GM21528 (cell line): ENCODE results near the gene FRZB.

Experiments
- ATAC-seq: cut with Tn5 transposase; IDR thresholded peaks from one replicate; pipeline ENCODE4 v1.9.1; 2021; ENCODE audit warnings: mild to moderate bottlenecking, moderate library complexity; ENCODE audit not compliant: unreplicated experiment, low FRiP score

Gene FRZB

DNA sequence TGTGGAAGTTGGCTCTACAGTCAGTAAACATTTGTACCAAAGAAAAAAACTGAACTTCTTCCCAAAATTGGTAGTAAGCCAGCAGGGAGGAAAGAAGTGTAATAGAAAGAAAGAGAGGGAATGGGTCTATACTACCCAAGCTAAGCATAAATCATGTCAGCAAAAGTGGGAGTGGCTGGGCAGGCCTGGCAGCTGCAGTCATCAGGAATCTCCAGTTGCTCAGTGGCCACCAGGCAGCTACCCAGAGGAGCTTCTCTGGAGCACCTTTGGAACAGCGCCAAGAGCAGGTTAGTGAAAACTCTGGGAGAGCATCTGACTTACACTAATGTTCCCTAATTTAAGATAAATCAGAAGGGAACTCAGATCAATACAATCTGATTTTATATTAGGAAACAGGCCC, 14.3 kb downstream of the FRZB start:
- no peak for ATAC-seq

DNA sequence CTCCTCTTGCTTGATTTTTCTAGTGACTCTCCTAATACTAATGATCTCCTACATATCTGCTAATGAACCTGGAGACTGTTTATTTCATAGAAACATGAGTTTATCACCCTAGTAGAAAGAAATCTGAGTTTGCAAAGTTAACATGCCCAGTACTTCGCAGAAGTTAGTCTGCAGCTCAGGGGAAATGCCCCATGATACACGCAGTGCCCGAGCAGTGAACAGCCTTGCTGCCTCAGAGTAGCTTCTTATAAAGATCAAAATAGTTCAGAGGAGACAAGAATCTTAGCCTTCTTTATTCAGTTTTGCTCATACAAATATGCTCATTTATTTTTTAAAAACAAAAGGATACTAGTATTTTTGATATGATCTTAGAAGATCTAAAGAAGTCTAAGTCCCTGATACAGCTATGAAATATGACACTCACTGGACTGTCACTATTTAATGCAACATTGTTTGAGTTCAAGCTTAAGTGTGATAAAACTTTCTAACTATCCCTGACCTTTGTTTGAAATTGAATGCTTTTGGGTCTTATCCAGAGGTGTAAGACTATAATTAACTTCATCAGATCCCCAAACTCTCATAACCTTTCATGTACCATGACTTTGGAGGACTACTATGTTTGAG, 20.5 kb downstream of the FRZB start:
- no peak for ATAC-seq

- ATAC-seq, result no peak
These were observed 30.0 kb downstream of the FRZB start for GRCh38 chr2:182836451-182836850.

- no peak for ATAC-seq
These were observed 32.1 kb downstream of the FRZB start for GRCh38 chr2:182834293-182834692.

DNA sequence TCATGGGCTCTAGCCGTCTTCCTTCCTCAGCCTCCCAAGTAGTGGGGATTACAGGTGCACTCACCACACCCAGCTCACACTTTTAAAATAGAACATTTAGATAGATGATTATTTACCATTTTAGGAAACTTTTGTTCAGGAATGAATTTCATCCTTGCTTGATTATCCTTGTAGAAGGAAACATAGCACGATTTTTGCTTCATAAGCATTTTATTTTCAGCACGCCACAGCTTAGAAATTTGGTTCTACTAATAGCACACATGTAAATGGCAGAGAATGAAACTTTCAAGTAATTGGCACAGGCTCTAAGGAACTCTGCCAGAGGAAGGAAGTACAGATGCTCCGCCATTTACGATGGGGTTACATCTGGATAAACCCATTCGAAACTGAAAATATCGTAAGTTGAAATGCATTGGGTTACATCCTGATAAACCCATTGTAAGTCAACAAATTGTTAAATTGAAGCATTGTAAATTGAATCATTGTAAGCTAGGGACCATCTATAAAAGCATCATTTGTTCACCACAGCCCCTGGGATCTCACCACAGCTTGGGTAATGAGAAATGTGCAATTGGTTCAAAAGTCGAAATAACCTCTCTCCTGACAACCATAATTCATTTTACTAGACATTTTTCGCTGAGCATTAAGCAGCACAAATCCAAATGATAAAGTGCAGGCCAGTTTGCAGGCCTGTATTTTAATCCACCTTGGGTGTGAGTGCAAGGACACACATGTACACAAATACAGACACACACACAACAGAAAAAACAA, 33.2 kb downstream of the FRZB start:
- no peak for ATAC-seq

DNA sequence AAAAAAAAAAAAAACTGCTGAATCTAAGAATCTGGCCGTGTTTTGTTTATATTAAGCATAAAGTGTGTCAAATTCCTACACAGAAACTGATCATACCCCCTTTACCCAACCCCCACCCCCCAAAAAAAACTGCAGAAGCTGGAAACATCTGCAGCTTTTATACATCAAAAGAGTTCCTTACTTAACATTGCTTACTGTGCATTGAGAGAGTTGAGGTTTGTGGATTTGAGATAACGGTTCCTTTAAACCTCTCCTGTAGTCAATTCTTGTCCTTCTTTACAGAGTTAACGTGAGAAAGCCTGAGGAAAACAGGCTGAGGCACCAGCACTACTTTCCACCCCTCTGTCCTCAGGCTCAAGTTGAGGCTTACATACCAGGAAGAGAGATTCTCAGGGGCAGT, 34.5 kb downstream of the FRZB start:
- ATAC-seq, result no peak

- no peak for ATAC-seq
These were observed 35.3 kb downstream of the FRZB start for GRCh38 chr2:182831101-182831500.

GRCh38 chr2:182827182-182827879, 39.1 kb downstream of the FRZB start:
- ATAC-seq, result no peak

DNA sequence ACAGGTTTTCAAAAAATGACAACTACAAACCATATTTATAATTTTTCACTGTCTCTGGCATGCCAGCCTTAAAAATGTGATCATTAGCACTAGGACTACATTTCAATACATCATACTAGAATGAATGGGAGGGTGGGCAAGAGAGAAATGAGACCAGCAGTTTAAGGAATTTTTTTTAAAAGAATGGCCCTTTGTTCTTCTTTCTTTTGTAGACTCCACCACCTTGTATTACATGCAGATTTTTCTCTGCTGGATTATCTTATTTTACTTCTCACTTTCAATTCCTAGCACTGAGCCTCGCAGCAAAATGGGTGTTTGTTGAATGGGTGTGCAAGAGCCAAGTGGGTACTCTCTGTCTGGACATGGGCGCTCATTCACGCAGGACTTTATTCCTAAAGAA, 39.9 kb downstream of the FRZB start:
- no peak for ATAC-seq

- ATAC-seq, result no peak
These were observed 40.4 kb downstream of the FRZB start for GRCh38 chr2:182826064-182826463.

GRCh38 chr2:182824767-182825158, 41.7 kb downstream of the FRZB start:
- no peak for ATAC-seq

DNA sequence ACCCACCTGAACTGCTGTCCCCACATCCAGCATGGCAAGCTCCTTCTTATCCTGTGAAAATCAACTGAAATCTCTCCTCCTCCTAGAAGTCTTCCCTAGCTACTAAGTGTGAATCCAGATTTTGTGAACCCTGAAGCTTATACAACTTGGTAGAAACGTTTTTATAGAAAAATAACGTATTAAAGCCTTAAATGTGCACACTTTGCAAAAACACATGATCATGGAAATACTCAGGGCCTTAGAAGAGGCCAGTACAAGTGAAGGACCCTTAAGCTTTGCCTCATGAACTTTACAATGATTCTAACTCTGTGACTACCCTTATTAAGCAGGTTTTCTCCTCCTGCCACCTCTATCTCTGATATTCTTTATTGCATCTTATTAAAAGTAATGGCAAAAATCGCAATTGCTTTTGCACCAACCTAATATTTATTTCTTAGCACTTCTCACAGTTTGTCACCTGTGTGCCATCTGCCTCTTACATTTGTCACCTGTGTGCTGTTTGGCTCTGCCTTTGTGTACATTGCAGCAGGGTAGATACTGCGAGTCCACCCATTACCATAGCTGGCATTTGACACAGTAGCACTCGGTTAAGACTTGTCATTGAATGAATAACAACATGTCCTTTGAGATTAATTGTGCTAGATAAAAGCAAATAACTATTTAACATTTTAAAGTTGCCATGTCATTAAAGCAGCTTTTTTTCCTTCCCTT, 42.2 kb downstream of the FRZB start:
- no peak for ATAC-seq

DNA sequence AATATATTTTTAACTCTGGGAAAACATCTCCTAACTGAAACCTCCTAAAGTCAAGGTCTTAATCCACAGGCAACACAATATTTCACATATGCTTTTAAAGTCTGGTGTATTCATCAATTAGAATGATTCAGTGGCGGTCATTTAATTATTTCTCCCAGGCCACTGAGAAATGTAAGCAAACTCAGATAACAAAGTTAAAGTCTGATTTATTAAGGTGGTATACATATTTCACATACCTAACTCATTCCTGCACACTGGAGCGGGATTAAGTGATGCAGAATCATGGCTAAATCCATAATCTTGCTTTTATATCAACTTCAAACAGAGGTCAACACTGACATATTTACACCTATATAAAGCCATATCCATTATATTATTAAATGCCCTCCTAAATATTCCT, 43.7 kb downstream of the FRZB start:
- no peak for ATAC-seq

DNA sequence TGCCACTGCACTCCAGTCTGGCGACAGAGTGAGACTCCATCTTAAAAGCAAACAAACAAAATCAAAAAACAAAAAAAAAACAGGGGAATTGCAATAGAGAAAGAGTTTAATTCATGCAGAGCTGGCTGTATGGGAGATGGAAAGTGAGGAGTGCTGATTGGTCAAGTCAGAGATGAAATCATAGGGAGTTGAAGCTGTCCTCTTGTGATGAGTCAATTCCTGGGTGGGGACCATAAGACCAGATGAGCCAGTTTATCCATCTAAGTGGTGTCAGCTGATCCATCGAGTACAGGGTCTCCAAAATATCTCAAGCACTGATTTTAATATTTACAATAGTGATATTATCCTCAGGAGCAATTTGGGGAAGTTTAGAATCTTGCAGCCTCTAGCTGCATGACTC, 45.3 kb downstream of the FRZB start:
- no peak for ATAC-seq

DNA sequence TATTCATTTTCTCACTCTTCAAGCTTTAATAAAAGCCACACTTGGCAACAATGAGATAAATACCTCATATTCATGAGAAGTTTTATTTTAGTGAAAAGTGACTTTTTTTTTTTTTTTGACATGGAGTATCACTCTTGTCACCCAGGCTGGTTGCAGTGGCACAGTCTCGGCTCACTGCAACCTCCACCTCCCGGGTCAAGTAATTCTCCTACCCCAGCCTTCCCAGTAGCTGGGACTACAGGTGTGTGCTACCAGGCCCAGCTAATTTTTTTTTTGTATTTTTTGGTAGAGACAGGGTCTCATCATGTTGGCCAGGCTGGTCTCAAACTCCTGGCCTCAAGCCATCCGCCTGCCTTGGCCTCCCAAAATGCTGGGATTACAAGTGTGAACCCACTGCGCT, 47.0 kb downstream of the FRZB start:
- no peak for ATAC-seq

GRCh38 chr2:182818925-182819324, 47.5 kb downstream of the FRZB start:
- no peak for ATAC-seq

DNA sequence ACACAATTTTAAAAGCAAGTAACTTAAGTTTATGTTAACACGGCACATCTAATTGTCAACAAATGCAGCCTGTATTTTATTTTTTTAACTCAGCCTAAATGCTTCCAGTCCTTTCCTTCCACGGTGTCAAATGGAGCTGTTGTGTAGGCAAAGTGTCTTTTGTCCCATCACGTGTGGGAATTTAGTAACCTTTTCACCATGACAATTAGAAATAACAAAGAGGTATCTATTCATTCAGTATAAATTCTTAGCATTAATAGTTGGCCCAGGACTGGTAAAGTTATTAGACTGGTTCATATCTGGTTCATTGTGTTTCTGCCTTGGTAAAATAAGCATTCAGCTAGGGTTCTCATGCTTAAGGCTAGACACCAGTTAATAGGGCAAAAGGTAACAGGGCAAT, 47.9 kb downstream of the FRZB start:
- ATAC-seq, result no peak

DNA sequence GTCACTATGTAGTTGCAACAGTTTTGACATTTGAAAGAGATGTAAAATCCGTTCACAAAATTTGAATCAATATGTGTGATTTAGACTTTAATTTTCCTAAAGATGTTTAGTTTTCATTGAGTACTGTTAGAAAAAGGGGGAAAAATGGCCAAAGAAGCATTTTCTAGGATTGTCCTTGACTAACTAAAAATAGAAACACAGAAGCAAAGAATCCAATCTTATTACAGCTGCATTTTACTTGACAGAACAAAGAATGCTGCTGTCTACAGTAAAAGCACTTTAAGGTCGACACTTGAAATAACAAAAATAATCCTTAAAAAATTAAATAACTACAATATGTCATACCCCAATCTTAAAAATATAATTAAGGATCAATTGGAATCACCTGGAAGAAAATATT, 48.9 kb downstream of the FRZB start:
- no peak for ATAC-seq

DNA sequence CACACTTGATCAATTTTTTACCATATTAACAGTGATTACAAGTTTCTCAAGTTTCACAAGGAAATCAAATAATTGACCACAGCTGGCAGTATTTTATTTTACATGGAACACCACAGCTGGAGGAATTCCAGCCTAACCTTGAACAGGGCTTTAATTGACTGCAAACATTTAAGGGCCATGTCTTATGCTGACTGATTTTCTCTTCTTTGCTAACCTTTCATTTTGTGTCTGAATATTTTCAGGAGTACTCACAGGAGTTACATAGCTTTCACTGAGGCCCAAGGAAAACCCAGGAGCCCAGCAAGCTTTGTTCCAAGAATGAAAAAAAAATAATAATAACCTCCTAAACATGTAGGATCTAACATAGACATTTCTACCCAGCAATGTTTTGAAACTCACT, 49.6 kb downstream of the FRZB start:
- ATAC-seq, result no peak

GRCh38 chr2:182814804-182815203, 51.6 kb downstream of the FRZB start:
- ATAC-seq, result no peak

GRCh38 chr2:182814380-182814779, 52.1 kb downstream of the FRZB start:
- no peak for ATAC-seq
